Measurements from ENCODE around the gene CADPS. TPM values are rescaled to one million over a fixed set of nuclear protein-coding genes. Genes with fewer than 3 reads are reported as not detected.

CADPS gene
- polyA plus RNA-seq, 1 donor (not counting 4 experiments of a cell fraction or from before 2014, with no cell fraction given) = not detected

DNA sequence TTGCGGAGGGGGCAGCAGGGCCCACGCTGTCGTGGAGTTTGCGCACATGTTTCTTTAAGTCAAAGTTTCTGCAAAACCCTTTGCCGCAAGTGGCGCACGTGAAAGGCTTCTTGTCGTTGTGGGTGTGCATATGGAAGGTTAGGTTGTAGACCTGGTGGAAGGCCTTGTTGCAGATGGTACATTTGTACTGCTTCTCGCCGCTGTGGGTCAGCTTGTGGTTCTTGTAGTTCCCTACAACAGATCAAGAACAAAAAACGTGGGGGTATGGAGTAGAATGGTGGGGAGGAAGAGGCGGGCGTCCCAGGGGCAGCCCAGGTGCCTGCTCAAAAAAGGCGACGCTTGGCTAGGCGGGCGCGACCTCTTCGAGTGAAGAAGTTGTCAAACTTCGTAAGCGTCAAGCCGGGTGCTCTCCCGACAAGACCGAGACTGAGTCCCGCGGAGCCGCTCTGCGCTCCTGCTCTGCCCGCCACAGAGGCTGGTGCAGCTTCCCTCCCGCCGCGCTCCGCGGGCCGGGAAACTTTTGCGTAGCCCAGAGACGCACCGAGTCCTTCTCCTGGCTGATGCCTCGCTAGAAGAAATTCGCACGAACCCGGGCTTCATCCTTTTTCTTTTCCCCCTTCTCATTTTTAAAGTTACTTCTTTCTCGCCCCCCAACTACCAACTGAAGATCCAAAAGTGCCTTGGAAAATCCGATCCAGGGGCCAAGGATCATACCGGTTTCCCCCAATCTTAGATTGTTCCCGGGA, 504.9 kb downstream of the CADPS start:
- FAIRE-seq (no peak), DNase-seq (ENCODE audit: low read depth, low spot score) (no peak)
- no peak overlapping the region for H3K9ac ChIP-seq (ENCODE audit: control insufficient read depth, extremely low read depth, insufficient read depth, low read length)
- no peak overlapping the region for H2AFZ ChIP-seq (ENCODE audit: control insufficient read depth, low read length)
- H3K4me3 ChIP-seq (ENCODE audit: control insufficient read depth in 2 of 3, extremely low read depth in 1 of 3, insufficient read depth in 2 of 3, low read depth in 1 of 3, low read length in 3 of 3) = no peak overlapping the region
- H3K4me1 ChIP-seq (ENCODE audit: control insufficient read depth, extremely low read depth, insufficient read depth, low read length) = no peaks in the 10 kb centered on the region
- no peaks in the 10 kb centered on the region for H3K9me1 ChIP-seq (ENCODE audit: control insufficient read depth, extremely low read depth, insufficient read depth, low read length)
- no peaks in the 10 kb centered on the region for H3K9me3 ChIP-seq (ENCODE audit: control insufficient read depth, low read depth, low read length)
- no peaks in the 10 kb centered on the region for H3K79me2 ChIP-seq (ENCODE audit: control insufficient read depth, insufficient read depth, low read length)
- dilution Hi-C loops (cut with MboI; ENCODE audit: extremely low pct_ligation_motif_present, low sequenced_read_pairs) = no loop called here
- H4K20me1 ChIP-seq (ENCODE audit: control insufficient read depth, extremely low read depth, insufficient read depth, low read length) = peaks cover 7% of the 10 kb centered on the region
- TF ChIP-seq, protein P1, sequence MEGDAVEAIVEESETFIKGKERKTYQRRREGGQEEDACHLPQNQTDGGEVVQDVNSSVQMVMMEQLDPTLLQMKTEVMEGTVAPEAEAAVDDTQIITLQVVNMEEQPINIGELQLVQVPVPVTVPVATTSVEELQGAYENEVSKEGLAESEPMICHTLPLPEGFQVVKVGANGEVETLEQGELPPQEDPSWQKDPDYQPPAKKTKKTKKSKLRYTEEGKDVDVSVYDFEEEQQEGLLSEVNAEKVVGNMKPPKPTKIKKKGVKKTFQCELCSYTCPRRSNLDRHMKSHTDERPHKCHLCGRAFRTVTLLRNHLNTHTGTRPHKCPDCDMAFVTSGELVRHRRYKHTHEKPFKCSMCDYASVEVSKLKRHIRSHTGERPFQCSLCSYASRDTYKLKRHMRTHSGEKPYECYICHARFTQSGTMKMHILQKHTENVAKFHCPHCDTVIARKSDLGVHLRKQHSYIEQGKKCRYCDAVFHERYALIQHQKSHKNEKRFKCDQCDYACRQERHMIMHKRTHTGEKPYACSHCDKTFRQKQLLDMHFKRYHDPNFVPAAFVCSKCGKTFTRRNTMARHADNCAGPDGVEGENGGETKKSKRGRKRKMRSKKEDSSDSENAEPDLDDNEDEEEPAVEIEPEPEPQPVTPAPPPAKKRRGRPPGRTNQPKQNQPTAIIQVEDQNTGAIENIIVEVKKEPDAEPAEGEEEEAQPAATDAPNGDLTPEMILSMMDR (optimal IDR thresholded peaks at IDR 0.05 in 1 of 3, IDR thresholded peaks at IDR 0.05 in 1 of 3, conservative IDR thresholded peaks at IDR 0.05 in 1 of 3; ENCODE audit: extremely low read depth in 1 of 3, insufficient read depth in 2 of 3, low read length in 3 of 3) = no peak
- TF ChIP-seq EZH2 (IDR thresholded peaks at IDR 0.05; ENCODE audit: low read length) = peak; percentile 79
- no peak overlapping the region for H3K4me2 ChIP-seq (ENCODE audit: control insufficient read depth, extremely low read depth, insufficient read depth, low read depth, low read length)
- H3K27me3 ChIP-seq (ENCODE audit: control insufficient read depth, extremely low read depth, insufficient read depth, low read length) = peaks cover 95% of the 10 kb centered on the region
- no peaks in the 10 kb centered on the region for H3K36me3 ChIP-seq (ENCODE audit: control insufficient read depth in 2 of 2, extremely low read depth in 1 of 2, insufficient read depth in 2 of 2, low read length in 2 of 2)
- H3K27ac ChIP-seq (ENCODE audit: control insufficient read depth, insufficient read depth, low read length) = no peak overlapping the region

DNA sequence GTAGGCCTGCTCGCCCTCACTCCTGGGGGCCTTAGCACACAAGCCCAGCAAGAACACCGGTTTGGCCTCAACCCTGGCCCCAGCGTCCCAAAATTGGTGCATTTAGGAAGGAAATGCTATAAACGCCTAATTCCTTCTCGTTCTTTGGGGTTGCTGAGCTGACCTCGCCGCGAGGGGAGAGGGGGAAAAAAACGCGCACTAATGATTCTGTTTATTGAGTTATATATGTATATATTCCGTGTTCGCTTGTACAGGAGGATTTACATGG, 505.8 kb downstream of the CADPS start:
- Histone ChIP-seq H3K79me2 (ENCODE audit: control insufficient read depth, insufficient read depth, low read length) (no peaks in the 10 kb centered on the region), H3K27me3 (ENCODE audit: control insufficient read depth, extremely low read depth, insufficient read depth, low read length) (peaks cover 87% of the 10 kb centered on the region), H3K36me3 (ENCODE audit: control insufficient read depth in 2 of 2, extremely low read depth in 1 of 2, insufficient read depth in 2 of 2, low read length in 2 of 2) (no peaks in the 10 kb centered on the region), H3K4me1 (ENCODE audit: control insufficient read depth, extremely low read depth, insufficient read depth, low read length) (no peaks in the 10 kb centered on the region), H3K27ac (ENCODE audit: control insufficient read depth, insufficient read depth, low read length) (no peak overlapping the region), H3K9me3 (ENCODE audit: control insufficient read depth, low read depth, low read length) (no peaks in the 10 kb centered on the region), H3K9me1 (ENCODE audit: control insufficient read depth, extremely low read depth, insufficient read depth, low read length) (no peaks in the 10 kb centered on the region), H4K20me1 (ENCODE audit: control insufficient read depth, extremely low read depth, insufficient read depth, low read length) (peaks cover 7% of the 10 kb centered on the region), H3K4me2 (ENCODE audit: control insufficient read depth, extremely low read depth, insufficient read depth, low read depth, low read length) (peak overlapping the region; percentile 60), H3K9ac (ENCODE audit: control insufficient read depth, extremely low read depth, insufficient read depth, low read length) (no peak overlapping the region), H2AFZ (ENCODE audit: control insufficient read depth, low read length) (no peak overlapping the region), H3K4me3 (ENCODE audit: control insufficient read depth in 2 of 3, extremely low read depth in 1 of 3, insufficient read depth in 2 of 3, low read depth in 1 of 3, low read length in 3 of 3) (peak overlapping the region in 1 of 3 experiments; percentile 53)
- DNase-seq (ENCODE audit: low read depth, low spot score) (no peak), FAIRE-seq (no peak)
- dilution Hi-C loops (cut with MboI; ENCODE audit: extremely low pct_ligation_motif_present, low sequenced_read_pairs) = no loop called here
- TF ChIP-seq, protein P1 (optimal IDR thresholded peaks at IDR 0.05 in 1 of 3, IDR thresholded peaks at IDR 0.05 in 1 of 3, conservative IDR thresholded peaks at IDR 0.05 in 1 of 3; ENCODE audit: extremely low read depth in 1 of 3, insufficient read depth in 2 of 3, low read length in 3 of 3) = no peak
- peak; percentile 21 for TF ChIP-seq EZH2 (IDR thresholded peaks at IDR 0.05; ENCODE audit: low read length)
